D721Med (cell line): ENCODE measurements around the gene SAP25.
"Not testable (repeated sequence)": the region's sequence is repeated elsewhere in the genome, so short reads cannot be mapped to it uniquely, and the experiment has no call there.

Source experiments
- DNase-seq: peaks from one replicate; pipeline ENCODE4 v3.0.0; 2011; ENCODE audit warnings: low spot score; ENCODE audit not compliant: insufficient read length
- FAIRE-seq: peaks from 2 replicates; lab custom pipeline; 2011; peaks lifted over from hg19 to GRCh38; lab: Jason Lieb, UNC
- TF ChIP-seq, protein P1 (sequence below): IDR thresholded peaks from 2 replicates; pipeline ENCODE4 v1.5.1; 2012; ENCODE audit warnings: mild to moderate bottlenecking, control low read depth; ENCODE audit not compliant: insufficient read depth; ENCODE audit errors: missing control alignments

The SAP25 gene

DNA sequence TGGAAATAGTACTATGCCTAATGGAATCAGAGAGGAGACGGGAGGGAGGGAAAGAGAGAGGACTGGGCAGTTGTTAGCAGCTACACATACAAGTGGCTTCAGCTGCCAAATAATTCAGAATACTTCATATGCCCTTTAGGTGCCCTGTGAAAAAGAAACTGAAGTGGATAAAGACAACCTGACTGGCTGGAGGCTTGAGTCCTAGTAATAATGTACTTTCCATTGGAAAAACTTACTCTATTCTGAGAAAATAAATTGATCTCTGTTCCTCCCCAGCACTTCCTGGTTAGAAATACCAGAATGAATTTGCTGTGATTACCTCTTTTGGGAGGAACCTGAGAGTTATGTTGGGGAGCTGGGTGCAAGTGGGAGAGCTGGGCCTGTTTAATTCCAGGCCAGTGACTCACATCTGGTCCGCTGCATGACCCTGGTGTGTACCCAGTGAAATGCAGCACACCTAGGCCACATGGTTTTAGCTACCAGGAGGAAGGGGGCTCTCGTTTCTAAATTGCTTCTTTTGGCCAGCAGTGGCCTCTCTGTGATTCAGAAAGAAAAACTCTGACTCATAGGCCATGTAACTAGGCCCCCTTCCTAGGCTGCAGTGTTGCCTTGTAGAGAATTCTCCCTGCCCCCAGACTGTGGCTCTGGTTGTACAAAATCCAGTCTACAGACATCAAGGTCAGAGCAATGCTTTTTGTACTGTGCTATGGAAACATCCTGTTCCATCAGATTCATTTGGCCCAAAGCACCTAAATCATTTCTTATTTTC, 28.2 kb downstream of the SAP25 start:
- no peak for FAIRE-seq
- no peak for DNase-seq
- TF ChIP-seq, protein P1, sequence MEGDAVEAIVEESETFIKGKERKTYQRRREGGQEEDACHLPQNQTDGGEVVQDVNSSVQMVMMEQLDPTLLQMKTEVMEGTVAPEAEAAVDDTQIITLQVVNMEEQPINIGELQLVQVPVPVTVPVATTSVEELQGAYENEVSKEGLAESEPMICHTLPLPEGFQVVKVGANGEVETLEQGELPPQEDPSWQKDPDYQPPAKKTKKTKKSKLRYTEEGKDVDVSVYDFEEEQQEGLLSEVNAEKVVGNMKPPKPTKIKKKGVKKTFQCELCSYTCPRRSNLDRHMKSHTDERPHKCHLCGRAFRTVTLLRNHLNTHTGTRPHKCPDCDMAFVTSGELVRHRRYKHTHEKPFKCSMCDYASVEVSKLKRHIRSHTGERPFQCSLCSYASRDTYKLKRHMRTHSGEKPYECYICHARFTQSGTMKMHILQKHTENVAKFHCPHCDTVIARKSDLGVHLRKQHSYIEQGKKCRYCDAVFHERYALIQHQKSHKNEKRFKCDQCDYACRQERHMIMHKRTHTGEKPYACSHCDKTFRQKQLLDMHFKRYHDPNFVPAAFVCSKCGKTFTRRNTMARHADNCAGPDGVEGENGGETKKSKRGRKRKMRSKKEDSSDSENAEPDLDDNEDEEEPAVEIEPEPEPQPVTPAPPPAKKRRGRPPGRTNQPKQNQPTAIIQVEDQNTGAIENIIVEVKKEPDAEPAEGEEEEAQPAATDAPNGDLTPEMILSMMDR = no peak

DNA sequence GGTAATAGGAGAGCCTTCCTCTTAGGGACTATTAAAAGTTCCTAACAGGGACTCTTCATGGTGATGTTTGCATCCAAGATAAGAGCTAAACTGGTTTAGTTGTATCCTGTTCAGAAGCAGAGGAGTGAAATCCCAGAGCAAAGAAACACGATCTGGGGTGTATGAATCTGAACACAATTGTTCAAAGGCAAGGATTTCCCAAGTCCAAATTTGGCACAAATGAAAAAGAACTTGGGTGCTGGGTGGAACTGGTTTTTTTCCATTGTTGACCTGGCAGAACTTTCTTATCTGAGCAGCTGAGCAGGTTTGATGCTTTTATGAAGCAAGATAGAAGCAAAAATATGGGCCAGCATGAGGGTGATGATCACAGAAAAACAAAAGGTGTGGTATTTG, 28.7 kb downstream of the SAP25 start:
- FAIRE-seq = no peak
- TF ChIP-seq, protein P1 = no peak
- no peak for DNase-seq

DNA sequence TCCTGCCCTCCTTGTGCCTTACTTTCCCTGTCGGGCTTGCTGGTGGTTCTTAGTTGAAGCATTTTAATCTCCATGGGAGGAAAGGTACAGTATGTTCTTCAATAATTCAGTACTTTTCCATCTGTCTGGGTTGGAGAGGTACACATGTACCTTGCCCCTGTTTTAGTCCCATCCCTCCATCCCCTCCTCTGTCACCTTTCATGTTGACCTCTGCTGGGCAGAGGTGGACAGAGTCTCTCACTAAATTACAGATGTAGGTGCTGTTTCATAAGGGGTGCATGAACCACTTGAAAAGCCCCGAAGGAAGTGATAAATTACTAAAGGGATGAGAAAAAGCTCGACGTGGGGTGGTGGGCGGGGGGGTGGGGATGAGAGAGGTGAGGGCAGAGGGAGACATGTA, 29.3 kb downstream of the SAP25 start:
- FAIRE-seq = no peak
- no peak for DNase-seq
- TF ChIP-seq, protein P1 = no peak

DNA sequence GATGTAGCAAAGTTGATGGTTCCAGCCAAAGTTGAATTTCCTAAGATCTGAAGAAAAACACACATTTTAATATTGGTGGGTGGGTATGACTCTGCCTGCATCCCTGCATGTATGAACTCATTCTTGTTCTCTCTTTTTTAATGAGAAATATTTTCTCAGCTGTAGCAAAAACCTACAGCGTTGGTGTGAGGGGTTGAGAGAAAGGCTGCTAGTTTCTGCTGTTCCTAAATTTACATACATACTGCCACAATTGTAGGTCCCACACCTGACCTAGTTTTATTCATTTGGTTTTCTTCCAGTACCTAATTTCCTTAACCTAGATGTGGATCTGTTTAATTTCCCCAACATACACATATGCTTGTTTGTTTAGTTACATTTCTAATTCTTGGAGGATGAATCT, 30.1 kb downstream of the SAP25 start:
- TF ChIP-seq, protein P1 = no peak
- DNase-seq (no peak), FAIRE-seq (no peak)

DNA sequence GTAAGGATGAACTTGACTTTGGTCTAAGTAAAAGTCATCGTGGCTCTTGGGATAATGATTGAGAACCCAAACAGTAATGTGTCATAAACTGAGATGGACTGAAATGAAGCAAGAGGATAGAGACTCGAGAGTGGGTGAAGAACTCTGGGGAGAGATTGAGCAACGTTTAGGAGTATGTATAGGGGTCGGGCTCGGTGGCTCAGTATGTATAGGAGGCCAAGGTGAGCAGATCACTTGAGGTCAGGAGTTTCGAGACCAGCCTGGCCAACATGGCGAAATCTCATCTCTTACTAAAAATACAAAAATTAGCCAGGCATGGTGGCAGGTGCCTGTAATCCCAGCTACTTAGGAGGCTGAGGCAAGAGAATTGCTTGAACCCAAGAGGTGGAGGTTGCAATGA, 32.4 kb downstream of the SAP25 start:
- FAIRE-seq, DNase-seq: not testable (repeated sequence)

DNA sequence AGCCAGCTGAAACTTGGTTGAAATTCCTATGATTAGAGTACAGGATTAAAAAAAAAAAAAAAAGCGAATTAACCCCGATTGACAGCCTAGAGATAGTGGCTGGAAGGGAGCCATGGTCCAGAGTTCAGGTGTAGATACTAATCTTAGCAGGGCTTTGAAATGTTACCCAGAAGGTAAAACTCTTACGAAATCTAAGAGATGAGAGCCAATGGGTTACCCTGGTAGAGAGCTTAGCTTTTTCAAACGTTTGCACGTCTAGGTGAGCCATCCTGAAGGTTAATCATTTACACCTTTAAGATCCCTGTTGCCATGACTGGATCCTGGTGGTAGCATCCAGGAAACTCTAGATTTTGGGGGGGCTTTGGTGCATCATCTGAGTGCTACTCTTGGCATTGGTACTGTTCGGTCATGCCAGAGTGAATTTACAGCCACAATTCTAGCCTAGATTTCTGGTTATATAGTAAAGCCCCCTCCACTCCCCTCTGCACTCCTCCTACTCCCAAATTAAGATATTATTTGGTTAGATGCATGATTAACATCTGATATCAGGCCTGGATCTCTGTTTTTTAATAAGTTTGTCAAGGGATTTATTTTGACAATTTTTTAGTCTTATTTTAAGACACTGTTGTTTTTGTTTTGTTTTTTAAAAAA, 33.5 kb downstream of the SAP25 start:
- TF ChIP-seq, protein P1 = no peak
- no peak for FAIRE-seq
- DNase-seq = no peak

DNA sequence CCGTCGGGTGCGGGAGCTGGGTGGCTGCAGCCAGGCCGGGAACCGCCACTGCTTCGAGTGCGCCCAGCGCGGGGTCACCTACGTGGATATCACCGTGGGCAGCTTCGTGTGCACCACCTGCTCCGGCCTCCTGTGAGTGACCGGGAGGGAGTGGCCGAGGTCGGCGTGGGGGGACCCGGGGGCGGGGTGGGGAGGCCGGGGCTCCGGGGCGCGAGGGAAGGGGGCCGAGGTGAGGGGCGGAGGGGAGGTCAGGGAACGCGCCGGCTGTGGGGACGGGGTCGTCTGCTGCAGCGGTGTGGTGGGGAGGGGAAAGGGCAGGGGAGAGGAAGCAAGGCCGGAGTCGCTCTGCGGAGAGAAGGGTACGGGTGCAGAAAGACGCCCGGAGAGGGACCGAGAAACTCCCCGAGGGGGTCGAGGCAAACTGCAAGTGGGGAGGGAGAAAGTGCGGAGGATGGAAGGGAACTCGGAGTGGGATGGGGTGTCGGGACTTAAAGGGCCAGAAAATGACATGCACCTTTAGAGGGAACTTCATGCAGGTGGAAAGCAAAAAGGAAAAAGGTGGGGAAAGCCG, 34.2 kb downstream of the SAP25 start:
- TF ChIP-seq, protein P1 = no peak
- no peak for DNase-seq
- no peak for FAIRE-seq
